IMR-90 (cell line): ENCODE results near the gene MYL2.

Source experiments
- CTCF ChIP-seq: conservative IDR thresholded peaks from 2 replicates; pipeline ENCODE4 v1.5.1; 2012; ENCODE audit warnings: mild to moderate bottlenecking, low read depth, low read length, improper control_type of control experiment
- POLR2A ChIP-seq: IDR thresholded peaks from 2 replicates; pipeline ENCODE4 v1.6.1; 2012; ENCODE audit warnings: mild to moderate bottlenecking, low read depth, low read length
- RCOR1 ChIP-seq: IDR thresholded peaks from 2 replicates; pipeline ENCODE4 v1.6.1; 2012; ENCODE audit warnings: mild to moderate bottlenecking, low read length, improper control_type of control experiment; ENCODE audit not compliant: insufficient replicate concordance
- RFX5 ChIP-seq: IDR thresholded peaks from 2 replicates; pipeline ENCODE4 v1.8.0; 2012; ENCODE audit warnings: low read depth, mild to moderate bottlenecking, low read length, moderate library complexity
- SMC3 ChIP-seq: fragments of 150-350 bp; IDR thresholded peaks from 2 replicates; pipeline ENCODE4 v1.6.1; 2016; ENCODE audit warnings: low read depth, mild to moderate bottlenecking, antibody characterized with exemption, low read length, moderate library complexity
- USF2 ChIP-seq: fragments of 150-350 bp; IDR thresholded peaks from 2 replicates; pipeline ENCODE4 v1.6.1; 2017; ENCODE audit warnings: mild to moderate bottlenecking, antibody characterized with exemption, low read length, low read depth

GRCh38 chr12:110966081-110966760 is 45.8 kb upstream of the MYL2 start:
- no peak for TF ChIP-seq RFX5
- TF ChIP-seq RCOR1 = no peak
- TF ChIP-seq POLR2A = no peak
- no peak for TF ChIP-seq CTCF
- no peak for TF ChIP-seq SMC3
- no peak for TF ChIP-seq USF2
